Stimulated activated naive CD4-positive, alpha-beta T cell treated with Interleukin-2 at 50 U/mL for 16 hours (primary cell): Measurements from ENCODE around the gene VCL.
"Not testable (repeated sequence)": the region's sequence is repeated elsewhere in the genome, so short reads cannot be mapped to it uniquely, and the experiment has no call there.

ENCODE experiments used
- DNase-seq: peaks from one replicate; lab custom pipeline; 2025; lab: John Stamatoyannopoulos, UW

VCL gene

GRCh38 chr10:73997787-73998622 lies at the start of gene VCL:
TSS of gene VCL (plus strand) at chr10:73998116. CDS start at chr10:73998208, 92 bp downstream.
- DNase-seq: peak; percentile 96

GRCh38 chr10:73948947-73949633 lies 48.8 kb upstream of the VCL start:
- no peak for DNase-seq

- DNase-seq: no peak
Observed at GRCh38 chr10:73950155-73950948, 47.6 kb upstream of the VCL start.

GRCh38 chr10:73953665-73954064 lies 44.3 kb upstream of the VCL start:
- DNase-seq: no peak

- no peak for DNase-seq
Observed at GRCh38 chr10:73954737-73955136, 43.2 kb upstream of the VCL start.

GRCh38 chr10:73955719-73956118 lies 42.2 kb upstream of the VCL start:
- no peak for DNase-seq

- no peak for DNase-seq
Observed at GRCh38 chr10:73956476-73957359, 41.2 kb upstream of the VCL start.

GRCh38 chr10:73959484-73960243 lies 38.3 kb upstream of the VCL start:
- no peak for DNase-seq

GRCh38 chr10:73962386-73962785 lies 35.5 kb upstream of the VCL start:
- DNase-seq: no peak

GRCh38 chr10:73963533-73963932 lies 34.4 kb upstream of the VCL start:
- DNase-seq: not testable (repeated sequence)

GRCh38 chr10:73964743-73965142 lies 33.2 kb upstream of the VCL start:
- DNase-seq: no peak

- not testable (repeated sequence) for DNase-seq
Observed at GRCh38 chr10:73965267-73965889, 32.5 kb upstream of the VCL start.

- DNase-seq: no peak
Observed at GRCh38 chr10:73965890-73966768, 31.8 kb upstream of the VCL start.

- DNase-seq: no peak
Observed at GRCh38 chr10:73967022-73967429, 30.9 kb upstream of the VCL start.

GRCh38 chr10:73967544-73967943 lies 30.4 kb upstream of the VCL start:
- DNase-seq: no peak

GRCh38 chr10:73968098-73968521 lies 29.8 kb upstream of the VCL start:
- no peak for DNase-seq

- DNase-seq: no peak
Observed at GRCh38 chr10:73969224-73969841, 28.6 kb upstream of the VCL start.

- no peak for DNase-seq
Observed at GRCh38 chr10:73970845-73971244, 27.1 kb upstream of the VCL start.
